ENCODE data around the gene PPIL4. TPM values are rescaled to one million over a fixed set of nuclear protein-coding genes. Genes with fewer than 3 reads are reported as not detected.
A peak's percentile ranks its signal among the peaks of the same experiment; 100 is the strongest.

PPIL4 gene
- total and polyA plus RNA-seq, 2 of the 13 experiments (the other 11 are each of a cell fraction or from before 2014, with no cell fraction given): 5.5 to 46.0 TPM

DNA sequence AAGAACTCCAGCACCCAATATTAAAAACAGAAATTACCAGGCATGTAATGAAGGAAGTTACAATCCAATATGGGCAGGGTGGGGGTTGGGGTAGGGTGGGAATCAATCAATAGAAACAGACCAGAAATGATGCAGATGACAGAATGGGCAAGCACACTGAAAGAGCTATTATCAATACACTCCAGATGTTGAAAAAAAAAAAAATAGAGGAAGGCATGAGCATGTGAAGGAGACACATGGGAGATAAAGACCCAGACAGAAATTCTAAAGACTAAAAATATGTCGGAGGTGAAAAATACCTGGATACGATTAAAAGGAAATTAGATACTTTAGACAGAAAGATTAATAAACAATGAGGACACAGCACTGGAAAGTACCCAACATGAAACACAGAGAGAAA lies 42.0 kb downstream of the PPIL4 start (continued):
- TF ChIP-seq PRPF4 (IDR thresholded peaks at IDR 0.05; ENCODE audit: low read depth, low read length, poor library complexity, severe bottlenecking) (no peak), ZFYVE20 (CRISPR knock-in tag; IDR thresholded peaks at IDR 0.05; ENCODE audit: borderline replicate concordance, low read depth) (no peak), PRMT3 (CRISPR knock-in tag; IDR thresholded peaks at IDR 0.05; ENCODE audit: borderline replicate concordance, low read depth) (no peak)

DNA sequence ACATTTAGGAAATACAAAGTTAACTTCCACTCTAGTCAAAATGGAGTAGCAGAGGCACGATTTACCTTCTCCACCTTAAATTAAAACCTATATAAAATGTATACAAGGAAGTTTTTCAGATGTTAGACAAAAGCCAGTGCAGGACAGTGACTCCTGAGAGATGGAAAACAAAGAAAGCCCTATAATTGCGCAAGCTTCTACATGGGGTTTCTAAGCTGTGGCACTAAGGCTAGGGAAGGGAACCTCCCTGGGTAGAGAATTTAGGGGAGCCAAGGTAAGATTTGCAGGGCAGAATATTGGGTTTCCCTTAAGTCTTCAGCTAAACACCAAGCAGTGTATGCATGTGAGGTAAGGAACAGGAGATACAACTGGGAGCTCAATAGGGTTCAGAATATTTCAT lies 42.6 kb downstream of the PPIL4 start:
- ChIA-PET POLR2A (interaction anchor here (0.9 to 1.5 kb wide), 2 partner anchors 11 to 18 kb away, joined by 3 to 4 read pairs; no protein-coding TSS in a partner anchor), CTCF (ENCODE audit: low intra/inter-chr PET ratio, low total read pairs) (no interaction called here)
- Histone ChIP-seq H4K20me1 (ENCODE audit: insufficient read depth, low read length) (no peaks in the 10 kb centered on the region), H3K4me3 (replicated peaks in 1 of 3; ENCODE audit: insufficient read depth in 1 of 3, low read depth in 2 of 3, low read length in 3 of 3) (no peak overlapping the region), H3K9me3 (ENCODE audit: low read length) (no peaks in the 10 kb centered on the region), H3K27me3 (ENCODE audit: control insufficient read depth in 1 of 2, insufficient read depth in 2 of 2, low read length in 2 of 2) (no peaks in the 10 kb centered on the region), H3K4me1 (ENCODE audit: insufficient read depth, low read length) (peaks cover 10% of the 10 kb centered on the region), H3K9ac (ENCODE audit: insufficient read depth, low read depth, low read length) (no peak overlapping the region), H3K79me2 (ENCODE audit: insufficient read depth, low read length) (no peaks in the 10 kb centered on the region), H3K4me2 (ENCODE audit: low read depth, low read length) (no peak overlapping the region), H3K36me3 (replicated peaks in 1 of 2; ENCODE audit: control insufficient read depth in 1 of 2, insufficient read depth in 2 of 2, low read length in 2 of 2) (peaks cover 6 to 18% of the 10 kb centered on the region in 2 experiments), H2AFZ (ENCODE audit: low read length) (no peak overlapping the region), H3K27ac (ENCODE audit: extremely low read length, insufficient read depth, low read length) (no peak overlapping the region)
- TF ChIP-seq CEBPB (IDR thresholded peaks at IDR 0.05; ENCODE audit: borderline replicate concordance, low read depth, low read length) (peak; percentile 89), RBM22 (optimal IDR thresholded peaks at IDR 0.05; ENCODE audit: low read length) (peak; percentile 42), CEBPG (CRISPR knock-in tag; IDR thresholded peaks at IDR 0.05) (peak; percentile 79), EEA1 (CRISPR knock-in tag; IDR thresholded peaks at IDR 0.05; ENCODE audit: borderline replicate concordance) (no peak)
- WGBS (ENCODE audit: low lambda C conversion rate): 76% methylated on average over 2 of the region's 2 CpGs
- intact Hi-C loops (cut with micrococcal nuclease; ENCODE audit: unreplicated experiment): no loop called here
- no peak for ATAC-seq
- no peak for DNase-seq (ENCODE audit: low spot score)
- FAIRE-seq: no peak
- in situ Hi-C loops (cut with HindIII; ENCODE audit: extremely low pct_ligation_motif_present, low pct_unique_long_range_greater_than_20kb): no loop called here
- no TSS peak for BruUV-seq (replicated peaks)

DNA sequence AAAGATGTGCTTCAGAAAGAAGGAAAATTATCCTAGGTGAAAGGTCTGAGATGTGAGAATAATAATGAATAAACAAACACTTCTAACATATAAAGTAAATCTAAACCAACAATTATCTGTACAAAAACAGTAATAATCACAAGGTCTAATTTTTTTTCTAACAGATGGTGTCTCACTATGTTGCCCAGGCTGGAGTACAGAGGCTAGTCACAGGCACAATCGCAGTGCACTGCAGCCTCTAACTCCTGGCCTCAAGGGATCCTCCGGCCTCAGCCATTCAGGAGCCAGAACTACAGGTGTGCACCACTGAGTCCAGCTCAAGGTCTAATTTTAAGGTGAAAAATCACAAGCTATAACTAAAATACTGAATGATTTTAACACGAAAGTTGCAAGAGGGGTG lies 44.1 kb downstream of the PPIL4 start:
- Histone ChIP-seq H3K4me1 (ENCODE audit: insufficient read depth, low read length) (peaks cover 18% of the 10 kb centered on the region), H3K27me3 (ENCODE audit: control insufficient read depth in 1 of 2, insufficient read depth in 2 of 2, low read length in 2 of 2) (no peaks in the 10 kb centered on the region), H3K27ac (ENCODE audit: extremely low read length, insufficient read depth, low read length) (no peak overlapping the region), H3K9me3 (ENCODE audit: low read length) (no peaks in the 10 kb centered on the region), H3K4me3 (replicated peaks in 1 of 3; ENCODE audit: insufficient read depth in 1 of 3, low read depth in 2 of 3, low read length in 3 of 3) (no peak overlapping the region), H3K36me3 (replicated peaks in 1 of 2; ENCODE audit: control insufficient read depth in 1 of 2, insufficient read depth in 2 of 2, low read length in 2 of 2) (peaks cover 4 to 12% of the 10 kb centered on the region in 2 experiments; a peak in 3 of 5 replicates), H3K4me2 (ENCODE audit: low read depth, low read length) (no peak overlapping the region), H4K20me1 (ENCODE audit: insufficient read depth, low read length) (no peaks in the 10 kb centered on the region), H2AFZ (ENCODE audit: low read length) (no peak overlapping the region), H3K9ac (ENCODE audit: insufficient read depth, low read depth, low read length) (no peak overlapping the region), H3K79me2 (ENCODE audit: insufficient read depth, low read length) (no peaks in the 10 kb centered on the region)
- no TSS peak for BruUV-seq (replicated peaks)
- intact Hi-C loops (cut with micrococcal nuclease; ENCODE audit: unreplicated experiment) (no loop called here), in situ Hi-C loops (cut with HindIII; ENCODE audit: extremely low pct_ligation_motif_present, low pct_unique_long_range_greater_than_20kb) (no loop called here)
- no peak for FAIRE-seq
- no peak for DNase-seq (ENCODE audit: low spot score)
- ChIA-PET CTCF (ENCODE audit: low intra/inter-chr PET ratio, low total read pairs) (no interaction called here), POLR2A (no interaction called here)
- WGBS (ENCODE audit: low lambda C conversion rate): 97% methylated on average over 3 of the region's 3 CpGs
- no peak for ATAC-seq
- TF ChIP-seq, protein P1, sequence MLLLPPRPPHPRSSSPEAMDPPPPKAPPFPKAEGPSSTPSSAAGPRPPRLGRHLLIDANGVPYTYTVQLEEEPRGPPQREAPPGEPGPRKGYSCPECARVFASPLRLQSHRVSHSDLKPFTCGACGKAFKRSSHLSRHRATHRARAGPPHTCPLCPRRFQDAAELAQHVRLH (CRISPR knock-in tag; IDR thresholded peaks at IDR 0.05; ENCODE audit: borderline replicate concordance, low read depth): no peak
- TF ChIP-seq ZMYM3 (CRISPR knock-in tag; IDR thresholded peaks at IDR 0.05) (no peak), ZNF121 (CRISPR knock-in tag; IDR thresholded peaks at IDR 0.05) (peak; percentile 51; the same call in 1 of the 2 replicates)
